IMR-90 (cell line): Measurements from ENCODE around the gene ARHGEF17. TPM values are rescaled to one million over a fixed set of nuclear protein-coding genes. Genes with fewer than 3 reads are reported as not detected.

Experiments used
- ATAC-seq: fragments of 200-7000 bp; cut with Tn5 transposase; 2 replicates; pipeline ENCODE4 v1.9.1; 2020; ENCODE audit warnings: low read depth, mild to moderate bottlenecking, moderate library complexity
- BruUV-seq: library from RNA; stranded (reverse); fragments of 400-500 nt; replicated peaks from 2 replicates; lab custom pipeline; 2021; lab: Mats Ljungman, UMichigan
- CTCF ChIA-PET: fragments of 300-600 bp; formaldehyde crosslinking; extraction: SDS; loops from one replicate; lab custom pipeline; 2021; ENCODE audit warnings: antibody characterized with exemption; lab: Yijun Ruan, JAX
- POLR2A ChIA-PET: fragments of 300-600 bp; sonication (Branson Sonifier 250); formaldehyde crosslinking; loops from one replicate; lab custom pipeline; 2022; ENCODE audit warnings: antibody characterized with exemption; ENCODE audit not compliant: unreplicated experiment; lab: Charles Lee
- DNase-seq: peaks from one replicate; pipeline ENCODE4 v3.0.0; 2013
- H2AFZ ChIP-seq: replicated peaks from 2 replicates; pipeline ENCODE3; 2013; ENCODE audit warnings: low read length, mild to moderate bottlenecking; ENCODE audit not compliant: poor library complexity
- H2AK5ac ChIP-seq: 2 replicates; pipeline ENCODE4 v1.6.1; 2013; ENCODE audit warnings: low read depth, low read length, inconsistent platforms
- H2AK9ac ChIP-seq: replicated peaks from 2 replicates; pipeline ENCODE3; 2013; ENCODE audit warnings: mild to moderate bottlenecking, low read depth, low read length, moderate library complexity; ENCODE audit not compliant: poor library complexity
- H2BK120ac ChIP-seq: 2 replicates; pipeline ENCODE4 v1.6.1; 2013; ENCODE audit warnings: low read depth, low read length, inconsistent platforms
- H2BK15ac ChIP-seq: 3 replicates; pipeline ENCODE4 v1.6.1; 2013; ENCODE audit warnings: low read depth, low read length, inconsistent platforms
- H2BK20ac ChIP-seq: 2 replicates; pipeline ENCODE4 v1.6.1; 2013; ENCODE audit warnings: low read depth, mild to moderate bottlenecking, inconsistent platforms, low read length, moderate library complexity
- H2BK5ac ChIP-seq: 2 replicates; pipeline ENCODE4 v1.6.1; 2013; ENCODE audit warnings: mild to moderate bottlenecking, low read depth, low read length, inconsistent platforms; ENCODE audit not compliant: poor library complexity, severe bottlenecking
- H3K14ac ChIP-seq: replicated peaks from 2 replicates; pipeline ENCODE4 v1.6.1; 2013; ENCODE audit warnings: low read depth, low read length, inconsistent platforms
- H3K18ac ChIP-seq: 2 replicates; pipeline ENCODE4 v1.6.1; 2013; ENCODE audit warnings: low read depth, low read length, control low read depth
- H3K23ac ChIP-seq: 2 replicates; pipeline ENCODE4 v1.6.1; 2013; ENCODE audit warnings: low read depth, low read length, inconsistent platforms
- H3K27ac ChIP-seq: 2 replicates; pipeline ENCODE4 v1.5.1; 2013; ENCODE audit warnings: mild to moderate bottlenecking, control low read depth, low read length; ENCODE audit not compliant: insufficient read depth
- H3K27me3 ChIP-seq: 2 replicates; pipeline ENCODE4 v1.6.1; 2013; ENCODE audit warnings: low read length; ENCODE audit not compliant: control insufficient read depth, insufficient read depth
- H3K36me3 ChIP-seq: 2 replicates; pipeline ENCODE4 v1.6.1; 2013; ENCODE audit warnings: low read length, mixed read lengths; ENCODE audit not compliant: control insufficient read depth, insufficient read depth
- H3K4ac ChIP-seq: 2 replicates; pipeline ENCODE4 v1.6.1; 2013; ENCODE audit warnings: low read depth, low read length, inconsistent platforms
- H3K4me1 ChIP-seq: 2 replicates; pipeline ENCODE4 v1.6.1; 2013; ENCODE audit warnings: low read length, mixed read lengths; ENCODE audit not compliant: control insufficient read depth, insufficient read depth
- H3K4me2 ChIP-seq: 2 replicates; pipeline ENCODE4 v1.6.1; 2013; ENCODE audit warnings: low read depth, mild to moderate bottlenecking, control low read depth, low read length, moderate library complexity
- H3K4me3 ChIP-seq: 2 replicates; pipeline ENCODE4 v1.5.1; 2013; ENCODE audit warnings: low read depth, mild to moderate bottlenecking, control low read depth, low read length, moderate library complexity; ENCODE audit not compliant: insufficient read depth
- H3K56ac ChIP-seq: 2 replicates; pipeline ENCODE4 v1.6.1; 2013; ENCODE audit warnings: low read length, inconsistent platforms; ENCODE audit not compliant: insufficient read depth; ENCODE audit errors: extremely low read depth
- H3K79me1 ChIP-seq, 2 experiments: 2 replicates each; pipeline ENCODE4 v1.6.1; 2013; ENCODE audit warnings: low read length in 2 of 2, inconsistent platforms in 1 of 2, low read depth in 1 of 2
- H3K9ac ChIP-seq: 2 replicates; pipeline ENCODE4 v1.6.1; 2013; ENCODE audit warnings: low read depth, low read length, control low read depth
- H3K9me1 ChIP-seq: 2 replicates; pipeline ENCODE4 v1.6.1; 2013; ENCODE audit warnings: low read length, inconsistent platforms; ENCODE audit not compliant: insufficient read depth
- H3K9me3 ChIP-seq: 2 replicates; pipeline ENCODE4 v1.6.1; 2013; ENCODE audit warnings: low read length; ENCODE audit not compliant: control insufficient read depth, insufficient read depth
- H4K20me1 ChIP-seq: 2 replicates; pipeline ENCODE4 v1.6.1; 2013; ENCODE audit warnings: low read length, inconsistent platforms; ENCODE audit not compliant: insufficient read depth
- H4K5ac ChIP-seq: 2 replicates; pipeline ENCODE4 v1.6.1; 2013; ENCODE audit warnings: mild to moderate bottlenecking, low read depth, low read length, control low read depth
- H4K8ac ChIP-seq, 2 experiments: 2 replicates each; pipeline ENCODE4 v1.6.1; 2013; ENCODE audit warnings: low read depth in 2 of 2, low read length in 2 of 2, control low read depth in 1 of 2, inconsistent platforms in 1 of 2
- H4K91ac ChIP-seq: 2 replicates; pipeline ENCODE4 v1.6.1; 2013; ENCODE audit warnings: low read depth, low read length, inconsistent platforms; ENCODE audit not compliant: insufficient read depth
- BHLHE40 ChIP-seq: fragments of 150-350 bp; IDR thresholded peaks from 2 replicates; pipeline ENCODE4 v1.6.1; 2016; ENCODE audit warnings: mild to moderate bottlenecking, low read depth, low read length
- CEBPB ChIP-seq: IDR thresholded peaks from 2 replicates; pipeline ENCODE4 v1.6.1; 2012; ENCODE audit warnings: low read depth, low read length, improper control_type of control experiment
- CHD1 ChIP-seq: IDR thresholded peaks from 2 replicates; pipeline ENCODE4 v1.6.1; 2012; ENCODE audit warnings: low read depth, low read length, improper control_type of control experiment
- ELK1 ChIP-seq: fragments of 150-350 bp; IDR thresholded peaks from 2 replicates; pipeline ENCODE4 v1.6.1; 2016; ENCODE audit warnings: low read depth, mild to moderate bottlenecking, low read length, moderate library complexity, borderline replicate concordance
- FOS ChIP-seq: fragments of 150-350 bp; IDR thresholded peaks from 2 replicates; pipeline ENCODE4 v1.6.1; 2016; ENCODE audit warnings: low read depth, low read length
- MAFK ChIP-seq: IDR thresholded peaks from 2 replicates; pipeline ENCODE4 v1.6.1; 2012; ENCODE audit warnings: low read depth, low read length, improper control_type of control experiment
- MAZ ChIP-seq: IDR thresholded peaks from 2 replicates; pipeline ENCODE4 v1.6.1; 2012; ENCODE audit warnings: low read depth, mild to moderate bottlenecking, low read length, improper control_type of control experiment, moderate library complexity, borderline replicate concordance
- MXI1 ChIP-seq: IDR thresholded peaks from 2 replicates; pipeline ENCODE4 v1.6.1; 2012; ENCODE audit warnings: low read depth, mild to moderate bottlenecking, low read length, moderate library complexity, borderline replicate concordance
- POLR2A ChIP-seq: IDR thresholded peaks from 2 replicates; pipeline ENCODE4 v1.6.1; 2012; ENCODE audit warnings: mild to moderate bottlenecking, low read depth, low read length
- RCOR1 ChIP-seq: IDR thresholded peaks from 2 replicates; pipeline ENCODE4 v1.6.1; 2012; ENCODE audit warnings: mild to moderate bottlenecking, low read length, improper control_type of control experiment; ENCODE audit not compliant: insufficient replicate concordance
- RFX5 ChIP-seq: IDR thresholded peaks from 2 replicates; pipeline ENCODE4 v1.8.0; 2012; ENCODE audit warnings: low read depth, mild to moderate bottlenecking, low read length, moderate library complexity
- SMC3 ChIP-seq: fragments of 150-350 bp; IDR thresholded peaks from 2 replicates; pipeline ENCODE4 v1.6.1; 2016; ENCODE audit warnings: low read depth, mild to moderate bottlenecking, antibody characterized with exemption, low read length, moderate library complexity
- USF2 ChIP-seq: fragments of 150-350 bp; IDR thresholded peaks from 2 replicates; pipeline ENCODE4 v1.6.1; 2017; ENCODE audit warnings: mild to moderate bottlenecking, antibody characterized with exemption, low read length, low read depth
- WGBS, 2 experiments: methylation state at CpG; one replicate each; pipeline versions ENCODE4 v1.1.5 to v1.1.7; 2013; ENCODE audit warnings: missing lambda C conversion rate in 2 of 2; ENCODE audit not compliant: insufficient read length in 1 of 2; ENCODE audit errors: extremely low coverage in 2 of 2; 5-methylcytosine and 5-hydroxymethylcytosine counted together
- dilution Hi-C: fragments of 300-500 bp; cut with HindIII; formaldehyde crosslinking; loops from one replicate; pipeline ENCODE4 v1.14.3; 2018; ENCODE audit warnings: low sequenced_read_pairs; ENCODE audit not compliant: unreplicated experiment
- in situ Hi-C: fragments of 300-500 bp; cut with MboI; formaldehyde crosslinking; loops from 3 replicates; pipeline ENCODE4 v1.14.3; 2019; ENCODE audit warnings: low sequenced_read_pairs, inconsistent platforms, mixed read lengths
- intact Hi-C: fragments of 100-400 bp; cut with micrococcal nuclease; formaldehyde crosslinking; loops from 2 replicates; pipeline ENCODE4 v1.10.0; 2022
- polyA plus RNA-seq, 3 experiments: library from polyadenylated mRNA; depleted of rRNA; stranded (reverse); fragments of >200 nt; gene quantifications; 2 replicates each; pipeline ENCODE4 v1.2.3, GENCODE V29; 2012; ENCODE audit warnings: low replicate concordance in 1 of 3
- total RNA-seq: library from RNA; depleted of rRNA; stranded (reverse); fragments of >200 nt; gene quantifications from 2 replicates; pipeline ENCODE4 v1.2.3, GENCODE V29; 2012
- TF ChIP-seq, protein P1 (sequence below): conservative IDR thresholded peaks from 2 replicates; pipeline ENCODE4 v1.5.1; 2012; ENCODE audit warnings: mild to moderate bottlenecking, low read depth, low read length, improper control_type of control experiment

Gene ARHGEF17
- total and polyA plus RNA-seq, 2 of the 4 experiments (the other 2 are of a cell fraction), result 21.7 to 97.7 TPM

- no peak overlapping the region for H3K4me3 ChIP-seq
- in situ Hi-C loops, result no loop called here
- no peak overlapping the region for H2AK9ac ChIP-seq
- DNase-seq (no peak), ATAC-seq (no peak)
- H3K27me3 ChIP-seq, result no peaks in the 10 kb centered on the region
- no peak overlapping the region for H4K91ac ChIP-seq
- H3K9ac ChIP-seq, result no peak overlapping the region
- 91% methylated on average over 6 of the region's 12 CpGs; no CpG with 5 or more reads in 1 of the 2 experiments for WGBS, 2 experiments
- H3K27ac ChIP-seq, result no peak overlapping the region
- ChIA-PET POLR2A (no interaction called here), CTCF (no interaction called here)
- H2AK5ac ChIP-seq, result no peak overlapping the region
- no peaks in the 10 kb centered on the region for H3K9me3 ChIP-seq
- H3K36me3 ChIP-seq, result peaks cover 4% of the 10 kb centered on the region; the same call in 1 of the 2 replicates
- no peak overlapping the region for H2BK5ac ChIP-seq
- no TSS peak for BruUV-seq
- no peak overlapping the region for H2BK120ac ChIP-seq
- no peak overlapping the region for H3K23ac ChIP-seq
- H3K56ac ChIP-seq, result no peak overlapping the region
- intact Hi-C loops, result no loop called here
- H4K8ac ChIP-seq, result no peak overlapping the region
- no peak overlapping the region for H3K4ac ChIP-seq
- no peak overlapping the region for H3K4me2 ChIP-seq
- peaks cover 14% of the 10 kb centered on the region for H4K20me1 ChIP-seq
- H2BK20ac ChIP-seq, result no peak overlapping the region
- no peak overlapping the region for H3K18ac ChIP-seq
- H3K14ac ChIP-seq, result no peak overlapping the region
- dilution Hi-C loops, result no loop called here
- peaks cover 16% of the 10 kb centered on the region for H3K4me1 ChIP-seq
- peaks cover 21 to 36% of the 10 kb centered on the region in 2 experiments for H3K79me1 ChIP-seq
- H2BK15ac ChIP-seq, result no peak overlapping the region
- peaks cover 13% of the 10 kb centered on the region; the same call in 1 of the 2 replicates for H3K9me1 ChIP-seq
- no peak overlapping the region for H4K5ac ChIP-seq
- H2AFZ ChIP-seq, result no peak overlapping the region
- TF ChIP-seq MAFK, result no peak
- TF ChIP-seq SMC3, result no peak
- no peak for TF ChIP-seq BHLHE40
- no peak for TF ChIP-seq ELK1
- TF ChIP-seq FOS, result no peak
- no peak for TF ChIP-seq CEBPB
- TF ChIP-seq CHD1, result no peak
- no peak for TF ChIP-seq USF2
- TF ChIP-seq MXI1, result no peak
- no peak for TF ChIP-seq POLR2A
- no peak for TF ChIP-seq RFX5
- no peak for TF ChIP-seq RCOR1
- TF ChIP-seq, protein P1, sequence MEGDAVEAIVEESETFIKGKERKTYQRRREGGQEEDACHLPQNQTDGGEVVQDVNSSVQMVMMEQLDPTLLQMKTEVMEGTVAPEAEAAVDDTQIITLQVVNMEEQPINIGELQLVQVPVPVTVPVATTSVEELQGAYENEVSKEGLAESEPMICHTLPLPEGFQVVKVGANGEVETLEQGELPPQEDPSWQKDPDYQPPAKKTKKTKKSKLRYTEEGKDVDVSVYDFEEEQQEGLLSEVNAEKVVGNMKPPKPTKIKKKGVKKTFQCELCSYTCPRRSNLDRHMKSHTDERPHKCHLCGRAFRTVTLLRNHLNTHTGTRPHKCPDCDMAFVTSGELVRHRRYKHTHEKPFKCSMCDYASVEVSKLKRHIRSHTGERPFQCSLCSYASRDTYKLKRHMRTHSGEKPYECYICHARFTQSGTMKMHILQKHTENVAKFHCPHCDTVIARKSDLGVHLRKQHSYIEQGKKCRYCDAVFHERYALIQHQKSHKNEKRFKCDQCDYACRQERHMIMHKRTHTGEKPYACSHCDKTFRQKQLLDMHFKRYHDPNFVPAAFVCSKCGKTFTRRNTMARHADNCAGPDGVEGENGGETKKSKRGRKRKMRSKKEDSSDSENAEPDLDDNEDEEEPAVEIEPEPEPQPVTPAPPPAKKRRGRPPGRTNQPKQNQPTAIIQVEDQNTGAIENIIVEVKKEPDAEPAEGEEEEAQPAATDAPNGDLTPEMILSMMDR, result no peak
- TF ChIP-seq MAZ, result no peak
Measured at GRCh38 chr11:73390601-73391565, 82.8 kb downstream of the ARHGEF17 start.
